ENCODE measurements around the gene LGSN.

The LGSN gene

DNA sequence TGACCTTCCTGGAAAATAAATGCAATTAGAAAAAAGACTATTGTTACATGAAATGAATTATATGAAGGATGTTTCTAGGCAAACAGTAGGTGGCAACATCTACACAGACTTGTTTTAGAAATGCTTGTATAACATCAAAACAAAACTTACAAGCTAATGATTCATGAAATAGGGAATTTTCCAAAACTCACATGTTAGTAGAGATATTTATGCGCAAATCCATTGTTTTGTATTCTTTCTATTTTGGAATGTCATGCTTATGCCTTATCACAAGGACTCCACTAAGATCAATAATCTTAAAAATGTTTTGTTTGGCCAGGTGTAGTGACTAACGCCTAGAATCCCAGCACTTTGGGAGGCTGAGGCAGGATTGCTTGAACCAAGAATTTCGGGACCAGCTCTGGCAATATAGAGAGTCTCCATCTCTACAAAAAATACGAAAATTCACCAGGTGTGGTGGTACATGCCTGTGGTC, 32.3 kb upstream of the LGSN start:
- Histone ChIP-seq H3K4me2 (ENCODE audit: low read depth, low read length, poor library complexity, severe bottlenecking) (no peak overlapping the region), H3K9me3 (ENCODE audit: insufficient read depth, low read depth, low read length) (no peaks in the 10 kb centered on the region; the same call in 1 of the 2 replicates), H3K9me2 (replicated peaks; ENCODE audit: low read depth, low read length) (no peaks in the 10 kb centered on the region), H3K36me3 (ENCODE audit: insufficient read depth, low read length) (no peaks in the 10 kb centered on the region), H3K9ac (ENCODE audit: low read depth, low read length, poor library complexity, severe bottlenecking) (no peak overlapping the region), H3K27me3 (ENCODE audit: insufficient read depth, low read length, poor library complexity, severe bottlenecking) (no peaks in the 10 kb centered on the region), H3K79me2 (ENCODE audit: insufficient read depth, low read length) (no peaks in the 10 kb centered on the region), H3K4me1 (ENCODE audit: insufficient read depth, low read length, poor library complexity, severe bottlenecking) (no peaks in the 10 kb centered on the region), H3K4me3 (ENCODE audit: low read length, poor library complexity, severe bottlenecking) (no peak overlapping the region), H4K20me1 (ENCODE audit: insufficient read depth, low read length, poor library complexity, severe bottlenecking) (no peaks in the 10 kb centered on the region), H2AFZ (ENCODE audit: low read length) (no peak overlapping the region), H3F3A (ENCODE audit: low read depth) (no peaks in the 10 kb centered on the region)
- TF ChIP-seq EZH2phosphoT487 (IDR thresholded peaks at IDR 0.05; ENCODE audit: borderline replicate concordance), result no peak
- TF ChIP-seq, protein P1, sequence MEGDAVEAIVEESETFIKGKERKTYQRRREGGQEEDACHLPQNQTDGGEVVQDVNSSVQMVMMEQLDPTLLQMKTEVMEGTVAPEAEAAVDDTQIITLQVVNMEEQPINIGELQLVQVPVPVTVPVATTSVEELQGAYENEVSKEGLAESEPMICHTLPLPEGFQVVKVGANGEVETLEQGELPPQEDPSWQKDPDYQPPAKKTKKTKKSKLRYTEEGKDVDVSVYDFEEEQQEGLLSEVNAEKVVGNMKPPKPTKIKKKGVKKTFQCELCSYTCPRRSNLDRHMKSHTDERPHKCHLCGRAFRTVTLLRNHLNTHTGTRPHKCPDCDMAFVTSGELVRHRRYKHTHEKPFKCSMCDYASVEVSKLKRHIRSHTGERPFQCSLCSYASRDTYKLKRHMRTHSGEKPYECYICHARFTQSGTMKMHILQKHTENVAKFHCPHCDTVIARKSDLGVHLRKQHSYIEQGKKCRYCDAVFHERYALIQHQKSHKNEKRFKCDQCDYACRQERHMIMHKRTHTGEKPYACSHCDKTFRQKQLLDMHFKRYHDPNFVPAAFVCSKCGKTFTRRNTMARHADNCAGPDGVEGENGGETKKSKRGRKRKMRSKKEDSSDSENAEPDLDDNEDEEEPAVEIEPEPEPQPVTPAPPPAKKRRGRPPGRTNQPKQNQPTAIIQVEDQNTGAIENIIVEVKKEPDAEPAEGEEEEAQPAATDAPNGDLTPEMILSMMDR (conservative IDR thresholded peaks at IDR 0.05; ENCODE audit: low read length), result peak; percentile 32

DNA sequence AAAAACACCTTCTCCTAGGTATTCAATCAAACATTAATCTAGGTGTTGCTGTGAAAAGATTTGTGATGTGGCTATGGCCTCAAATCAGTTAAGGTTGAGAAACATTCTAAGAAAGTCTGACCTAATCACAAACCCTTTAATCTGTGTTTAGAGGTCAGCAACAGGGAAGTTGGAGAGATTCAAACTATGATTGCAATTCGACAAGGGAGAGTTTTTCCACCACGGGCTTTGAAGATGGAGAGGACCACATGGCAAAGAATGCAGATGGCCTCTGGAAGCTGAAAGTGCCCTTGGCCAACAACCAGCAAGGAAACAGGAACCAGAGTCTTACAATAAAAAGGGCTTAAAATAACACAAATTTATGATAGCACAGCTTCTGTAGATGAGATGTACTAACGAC, 29.6 kb upstream of the LGSN start:
- Histone ChIP-seq H3K27me3 (ENCODE audit: insufficient read depth, low read length, poor library complexity, severe bottlenecking) (no peaks in the 10 kb centered on the region), H3K4me2 (ENCODE audit: low read depth, low read length, poor library complexity, severe bottlenecking) (no peak overlapping the region), H3K36me3 (ENCODE audit: insufficient read depth, low read length) (no peaks in the 10 kb centered on the region), H4K20me1 (ENCODE audit: insufficient read depth, low read length, poor library complexity, severe bottlenecking) (no peaks in the 10 kb centered on the region), H2AFZ (ENCODE audit: low read length) (no peak overlapping the region), H3K4me3 (ENCODE audit: low read length, poor library complexity, severe bottlenecking) (no peak overlapping the region), H3F3A (ENCODE audit: low read depth) (no peaks in the 10 kb centered on the region), H3K9ac (ENCODE audit: low read depth, low read length, poor library complexity, severe bottlenecking) (no peak overlapping the region), H3K9me3 (ENCODE audit: insufficient read depth, low read depth, low read length) (no peaks in the 10 kb centered on the region; the same call in 1 of the 2 replicates), H3K79me2 (ENCODE audit: insufficient read depth, low read length) (no peaks in the 10 kb centered on the region), H3K4me1 (ENCODE audit: insufficient read depth, low read length, poor library complexity, severe bottlenecking) (no peaks in the 10 kb centered on the region), H3K9me2 (replicated peaks; ENCODE audit: low read depth, low read length) (no peaks in the 10 kb centered on the region)
- no peak for TF ChIP-seq EZH2phosphoT487 (IDR thresholded peaks at IDR 0.05; ENCODE audit: borderline replicate concordance)
- TF ChIP-seq, protein P1 (conservative IDR thresholded peaks at IDR 0.05; ENCODE audit: low read length), result no peak

DNA sequence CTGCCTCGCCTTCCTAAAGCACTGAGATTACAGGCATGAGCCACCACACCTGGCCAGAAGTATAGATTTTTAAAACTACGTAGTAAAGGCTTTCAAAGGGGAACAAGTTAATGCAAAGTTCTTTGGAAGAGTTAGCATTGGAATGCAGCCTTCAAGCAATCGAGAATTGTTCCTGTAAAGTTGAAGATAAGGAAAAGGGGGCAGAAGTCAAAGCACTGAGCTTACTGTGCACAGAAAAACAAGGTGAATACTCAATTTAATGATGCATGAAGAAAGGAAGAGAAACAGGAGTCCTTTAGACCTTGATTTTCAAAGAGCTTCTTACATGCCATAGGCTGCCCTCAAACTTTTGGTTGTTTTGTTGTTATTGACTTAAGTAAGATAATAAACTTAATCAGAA, 29.1 kb upstream of the LGSN start:
- no peaks in the 10 kb centered on the region for H3K79me2 ChIP-seq (ENCODE audit: insufficient read depth, low read length)
- no peaks in the 10 kb centered on the region for H3F3A ChIP-seq (ENCODE audit: low read depth)
- no peaks in the 10 kb centered on the region for H4K20me1 ChIP-seq (ENCODE audit: insufficient read depth, low read length, poor library complexity, severe bottlenecking)
- no peaks in the 10 kb centered on the region for H3K27me3 ChIP-seq (ENCODE audit: insufficient read depth, low read length, poor library complexity, severe bottlenecking)
- no peaks in the 10 kb centered on the region for H3K36me3 ChIP-seq (ENCODE audit: insufficient read depth, low read length)
- H3K4me3 ChIP-seq (ENCODE audit: low read length, poor library complexity, severe bottlenecking), result no peak overlapping the region
- H3K4me2 ChIP-seq (ENCODE audit: low read depth, low read length, poor library complexity, severe bottlenecking), result no peak overlapping the region
- H3K4me1 ChIP-seq (ENCODE audit: insufficient read depth, low read length, poor library complexity, severe bottlenecking), result no peaks in the 10 kb centered on the region
- no peak overlapping the region for H3K9ac ChIP-seq (ENCODE audit: low read depth, low read length, poor library complexity, severe bottlenecking)
- TF ChIP-seq EZH2phosphoT487 (IDR thresholded peaks at IDR 0.05; ENCODE audit: borderline replicate concordance), result no peak
- TF ChIP-seq, protein P1 (conservative IDR thresholded peaks at IDR 0.05; ENCODE audit: low read length), result no peak
- H2AFZ ChIP-seq (ENCODE audit: low read length), result no peak overlapping the region
- H3K9me3 ChIP-seq (ENCODE audit: insufficient read depth, low read depth, low read length), result no peaks in the 10 kb centered on the region
- H3K9me2 ChIP-seq (replicated peaks; ENCODE audit: low read depth, low read length), result no peaks in the 10 kb centered on the region
